IMR-90 (cell line): ENCODE results near the gene TJP1. TPM values are rescaled to one million over a fixed set of nuclear protein-coding genes. Genes with fewer than 3 reads are reported as not detected.

Experiments
- ATAC-seq: fragments of 200-7000 bp; cut with Tn5 transposase; 2 replicates; pipeline ENCODE4 v1.9.1; 2020; ENCODE audit warnings: low read depth, mild to moderate bottlenecking, moderate library complexity
- BruUV-seq: library from RNA; stranded (reverse); fragments of 400-500 nt; replicated peaks from 2 replicates; lab custom pipeline; 2021; lab: Mats Ljungman, UMichigan
- CTCF ChIA-PET: fragments of 300-600 bp; formaldehyde crosslinking; extraction: SDS; loops from one replicate; lab custom pipeline; 2021; ENCODE audit warnings: antibody characterized with exemption; lab: Yijun Ruan, JAX
- POLR2A ChIA-PET: fragments of 300-600 bp; sonication (Branson Sonifier 250); formaldehyde crosslinking; loops from one replicate; lab custom pipeline; 2022; ENCODE audit warnings: antibody characterized with exemption; ENCODE audit not compliant: unreplicated experiment; lab: Charles Lee
- DNase-seq: peaks from one replicate; pipeline ENCODE4 v3.0.0; 2013
- H2AFZ ChIP-seq: replicated peaks from 2 replicates; pipeline ENCODE3; 2013; ENCODE audit warnings: low read length, mild to moderate bottlenecking; ENCODE audit not compliant: poor library complexity
- H2AK5ac ChIP-seq: 2 replicates; pipeline ENCODE4 v1.6.1; 2013; ENCODE audit warnings: low read depth, low read length, inconsistent platforms
- H2AK9ac ChIP-seq: replicated peaks from 2 replicates; pipeline ENCODE3; 2013; ENCODE audit warnings: mild to moderate bottlenecking, low read depth, low read length, moderate library complexity; ENCODE audit not compliant: poor library complexity
- H2BK120ac ChIP-seq: 2 replicates; pipeline ENCODE4 v1.6.1; 2013; ENCODE audit warnings: low read depth, low read length, inconsistent platforms
- H2BK15ac ChIP-seq: 3 replicates; pipeline ENCODE4 v1.6.1; 2013; ENCODE audit warnings: low read depth, low read length, inconsistent platforms
- H2BK20ac ChIP-seq: 2 replicates; pipeline ENCODE4 v1.6.1; 2013; ENCODE audit warnings: low read depth, mild to moderate bottlenecking, inconsistent platforms, low read length, moderate library complexity
- H2BK5ac ChIP-seq: 2 replicates; pipeline ENCODE4 v1.6.1; 2013; ENCODE audit warnings: mild to moderate bottlenecking, low read depth, low read length, inconsistent platforms; ENCODE audit not compliant: poor library complexity, severe bottlenecking
- H3K14ac ChIP-seq: replicated peaks from 2 replicates; pipeline ENCODE4 v1.6.1; 2013; ENCODE audit warnings: low read depth, low read length, inconsistent platforms
- H3K18ac ChIP-seq: 2 replicates; pipeline ENCODE4 v1.6.1; 2013; ENCODE audit warnings: low read depth, low read length, control low read depth
- H3K23ac ChIP-seq: 2 replicates; pipeline ENCODE4 v1.6.1; 2013; ENCODE audit warnings: low read depth, low read length, inconsistent platforms
- H3K27ac ChIP-seq: 2 replicates; pipeline ENCODE4 v1.5.1; 2013; ENCODE audit warnings: mild to moderate bottlenecking, control low read depth, low read length; ENCODE audit not compliant: insufficient read depth
- H3K27me3 ChIP-seq: 2 replicates; pipeline ENCODE4 v1.6.1; 2013; ENCODE audit warnings: low read length; ENCODE audit not compliant: control insufficient read depth, insufficient read depth
- H3K36me3 ChIP-seq: 2 replicates; pipeline ENCODE4 v1.6.1; 2013; ENCODE audit warnings: low read length, mixed read lengths; ENCODE audit not compliant: control insufficient read depth, insufficient read depth
- H3K4ac ChIP-seq: 2 replicates; pipeline ENCODE4 v1.6.1; 2013; ENCODE audit warnings: low read depth, low read length, inconsistent platforms
- H3K4me1 ChIP-seq: 2 replicates; pipeline ENCODE4 v1.6.1; 2013; ENCODE audit warnings: low read length, mixed read lengths; ENCODE audit not compliant: control insufficient read depth, insufficient read depth
- H3K4me2 ChIP-seq: 2 replicates; pipeline ENCODE4 v1.6.1; 2013; ENCODE audit warnings: low read depth, mild to moderate bottlenecking, control low read depth, low read length, moderate library complexity
- H3K4me3 ChIP-seq: 2 replicates; pipeline ENCODE4 v1.5.1; 2013; ENCODE audit warnings: low read depth, mild to moderate bottlenecking, control low read depth, low read length, moderate library complexity; ENCODE audit not compliant: insufficient read depth
- H3K56ac ChIP-seq: 2 replicates; pipeline ENCODE4 v1.6.1; 2013; ENCODE audit warnings: low read length, inconsistent platforms; ENCODE audit not compliant: insufficient read depth; ENCODE audit errors: extremely low read depth
- H3K79me1 ChIP-seq, 2 experiments: 2 replicates each; pipeline ENCODE4 v1.6.1; 2013; ENCODE audit warnings: low read length in 2 of 2, inconsistent platforms in 1 of 2, low read depth in 1 of 2
- H3K9ac ChIP-seq: 2 replicates; pipeline ENCODE4 v1.6.1; 2013; ENCODE audit warnings: low read depth, low read length, control low read depth
- H3K9me1 ChIP-seq: 2 replicates; pipeline ENCODE4 v1.6.1; 2013; ENCODE audit warnings: low read length, inconsistent platforms; ENCODE audit not compliant: insufficient read depth
- H3K9me3 ChIP-seq: 2 replicates; pipeline ENCODE4 v1.6.1; 2013; ENCODE audit warnings: low read length; ENCODE audit not compliant: control insufficient read depth, insufficient read depth
- H4K20me1 ChIP-seq: 2 replicates; pipeline ENCODE4 v1.6.1; 2013; ENCODE audit warnings: low read length, inconsistent platforms; ENCODE audit not compliant: insufficient read depth
- H4K5ac ChIP-seq: 2 replicates; pipeline ENCODE4 v1.6.1; 2013; ENCODE audit warnings: mild to moderate bottlenecking, low read depth, low read length, control low read depth
- H4K8ac ChIP-seq, 2 experiments: 2 replicates each; pipeline ENCODE4 v1.6.1; 2013; ENCODE audit warnings: low read depth in 2 of 2, low read length in 2 of 2, control low read depth in 1 of 2, inconsistent platforms in 1 of 2
- H4K91ac ChIP-seq: 2 replicates; pipeline ENCODE4 v1.6.1; 2013; ENCODE audit warnings: low read depth, low read length, inconsistent platforms; ENCODE audit not compliant: insufficient read depth
- FOS ChIP-seq: fragments of 150-350 bp; IDR thresholded peaks from 2 replicates; pipeline ENCODE4 v1.6.1; 2016; ENCODE audit warnings: low read depth, low read length
- POLR2A ChIP-seq: IDR thresholded peaks from 2 replicates; pipeline ENCODE4 v1.6.1; 2012; ENCODE audit warnings: mild to moderate bottlenecking, low read depth, low read length
- WGBS, 2 experiments: methylation state at CpG; one replicate each; pipeline versions ENCODE4 v1.1.5 to v1.1.7; 2013; ENCODE audit warnings: missing lambda C conversion rate in 2 of 2; ENCODE audit not compliant: insufficient read length in 1 of 2; ENCODE audit errors: extremely low coverage in 2 of 2; 5-methylcytosine and 5-hydroxymethylcytosine counted together
- dilution Hi-C: fragments of 300-500 bp; cut with HindIII; formaldehyde crosslinking; loops from one replicate; pipeline ENCODE4 v1.14.3; 2018; ENCODE audit warnings: low sequenced_read_pairs; ENCODE audit not compliant: unreplicated experiment
- in situ Hi-C: fragments of 300-500 bp; cut with MboI; formaldehyde crosslinking; loops from 3 replicates; pipeline ENCODE4 v1.14.3; 2019; ENCODE audit warnings: low sequenced_read_pairs, inconsistent platforms, mixed read lengths
- intact Hi-C: fragments of 100-400 bp; cut with micrococcal nuclease; formaldehyde crosslinking; loops from 2 replicates; pipeline ENCODE4 v1.10.0; 2022
- polyA plus RNA-seq, 3 experiments: library from polyadenylated mRNA; depleted of rRNA; stranded (reverse); fragments of >200 nt; gene quantifications; 2 replicates each; pipeline ENCODE4 v1.2.3, GENCODE V29; 2012; ENCODE audit warnings: low replicate concordance in 1 of 3
- total RNA-seq: library from RNA; depleted of rRNA; stranded (reverse); fragments of >200 nt; gene quantifications from 2 replicates; pipeline ENCODE4 v1.2.3, GENCODE V29; 2012

Gene TJP1
- total and polyA plus RNA-seq, 2 of the 4 experiments (the other 2 are of a cell fraction), result 42.2 to 43.4 TPM

DNA sequence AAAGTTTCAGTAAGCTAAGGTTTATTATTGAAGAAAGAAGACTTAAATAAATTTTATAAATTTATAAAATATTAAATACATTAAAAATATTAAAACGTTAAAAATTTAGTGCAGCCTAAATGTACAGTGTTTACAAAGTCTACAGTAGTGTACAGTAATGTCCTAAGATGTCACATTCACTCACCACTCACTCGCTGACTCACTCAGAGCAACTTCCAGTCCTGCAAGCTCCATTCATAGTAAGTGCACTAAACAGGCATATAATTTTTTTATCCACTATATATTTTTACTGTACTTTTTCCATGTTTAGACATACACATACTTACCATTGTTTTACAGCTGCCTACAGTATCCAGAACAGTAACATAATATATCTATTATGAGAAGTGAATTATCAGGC lies 51.5 kb downstream of the TJP1 start:
- Histone ChIP-seq H3K18ac (no peak overlapping the region), H4K91ac (no peak overlapping the region), H3K23ac (peak overlapping the region; percentile 65; the same call in 1 of the 2 replicates), H3K9ac (no peak overlapping the region), H3K4me1 (peaks cover 5% of the 10 kb centered on the region; the same call in 1 of the 2 replicates), H3K36me3 (peaks cover 12% of the 10 kb centered on the region), H2AK9ac (no peak overlapping the region), H3K9me3 (no peaks in the 10 kb centered on the region), H2AK5ac (no peak overlapping the region), H4K5ac (no peak overlapping the region), H3K14ac (no peak overlapping the region), H4K8ac (no peak overlapping the region), H3K27me3 (no peaks in the 10 kb centered on the region), H2BK15ac (no peak overlapping the region), H3K79me1 (peaks cover 14 to 59% of the 10 kb centered on the region in 2 experiments), H3K27ac (no peak overlapping the region), H3K4me3 (no peak overlapping the region), H3K4ac (no peak overlapping the region), H4K20me1 (peaks cover 18% of the 10 kb centered on the region; the same call in 1 of the 2 replicates), H3K56ac (no peak overlapping the region), H2BK5ac (peak overlapping the region; percentile 63), H3K9me1 (peaks cover 18% of the 10 kb centered on the region), H2BK20ac (no peak overlapping the region), H2BK120ac (no peak overlapping the region), H2AFZ (no peak overlapping the region), H3K4me2 (no peak overlapping the region)
- WGBS, 2 experiments, result no CpG with 5 or more reads among the region's 2 CpGs
- peak; percentile 86 for DNase-seq
- BruUV-seq, result no TSS peak
- dilution Hi-C loops (no loop called here), intact Hi-C loops (no loop called here), in situ Hi-C loops (no loop called here)
- TF ChIP-seq FOS (0 out of 2 replicates have a peak, but pooled peaks have one; percentile 24), POLR2A (no peak)
- peak; percentile 66 for ATAC-seq
- ChIA-PET CTCF (interaction anchor here (0.7 kb wide), 1 partner anchor 155 kb away, joined by 3 read pairs; no protein-coding TSS in a partner anchor), POLR2A (no interaction called here)
